HG02678 (cell line): ENCODE results near the gene TCP11L2.
"Not testable (repeated sequence)": the region's sequence is repeated elsewhere in the genome, so short reads cannot be mapped to it uniquely, and the experiment has no call there.

ENCODE experiments used
- ATAC-seq: cut with Tn5 transposase; IDR thresholded peaks from one replicate; pipeline ENCODE4 v1.9.1; 2021; ENCODE audit warnings: mild to moderate bottlenecking, moderate library complexity; ENCODE audit not compliant: unreplicated experiment

Gene TCP11L2

GRCh38 chr12:106282457-106283097 is 20.0 kb upstream of the TCP11L2 start:
- no peak for ATAC-seq

GRCh38 chr12:106284358-106285105 is 18.0 kb upstream of the TCP11L2 start:
- ATAC-seq, result no peak

- ATAC-seq, result no peak
Measured at GRCh38 chr12:106285982-106286381, 16.6 kb upstream of the TCP11L2 start.

- ATAC-seq, result not testable (repeated sequence)
Measured at GRCh38 chr12:106286576-106287162, 15.9 kb upstream of the TCP11L2 start.

GRCh38 chr12:106287364-106287763 is 15.2 kb upstream of the TCP11L2 start:
- no peak for ATAC-seq

- no peak for ATAC-seq
Measured at GRCh38 chr12:106288101-106288493, 14.4 kb upstream of the TCP11L2 start.

- ATAC-seq, result no peak
Measured at GRCh38 chr12:106288494-106289195, 13.9 kb upstream of the TCP11L2 start.

- ATAC-seq, result no peak
Measured at GRCh38 chr12:106289196-106289681, 13.3 kb upstream of the TCP11L2 start.

- ATAC-seq, result no peak
Measured at GRCh38 chr12:106290666-106291065, 11.9 kb upstream of the TCP11L2 start.

GRCh38 chr12:106291342-106291741 is 11.2 kb upstream of the TCP11L2 start:
- no peak for ATAC-seq

GRCh38 chr12:106292339-106292738 is 10.2 kb upstream of the TCP11L2 start:
- ATAC-seq, result no peak

GRCh38 chr12:106296179-106296877 is 6.2 kb upstream of the TCP11L2 start:
- no peak for ATAC-seq

- no peak for ATAC-seq
Measured at GRCh38 chr12:106297075-106297474, 5.5 kb upstream of the TCP11L2 start.

- no peak for ATAC-seq
Measured at GRCh38 chr12:106297681-106298080, 4.9 kb upstream of the TCP11L2 start.

GRCh38 chr12:106299202-106299774 is 3.2 kb upstream of the TCP11L2 start:
- no peak for ATAC-seq

GRCh38 chr12:106300761-106301160 is 1.8 kb upstream of the TCP11L2 start:
- no peak for ATAC-seq

- ATAC-seq, result no peak
Measured at GRCh38 chr12:106301241-106301610, 1.3 kb upstream of the TCP11L2 start.

GRCh38 chr12:106301611-106302321 is 767 bp upstream of the TCP11L2 start:
- ATAC-seq, result peak; percentile 66

- no peak for ATAC-seq
Measured at GRCh38 chr12:106303202-106303820, 778 bp downstream of the TCP11L2 start.
